GM23338 (cell line): ENCODE results near the gene PTH1R. TPM values are rescaled to one million over a fixed set of nuclear protein-coding genes. Genes with fewer than 3 reads are reported as not detected.

Experiments used
- ATAC-seq: fragments of 200-7000 bp; cut with Tn5 transposase; 3 replicates; pipeline ENCODE4 v1.9.1; 2020
- DNase-seq: peaks from one replicate; pipeline ENCODE4 v3.0.0-alpha.2; 2015; ENCODE audit warnings: low spot score
- H2AFZ ChIP-seq: fragments of 200-600 bp; sonication (generic); 2 replicates; pipeline ENCODE4 v1.8.0; 2016; ENCODE audit warnings: antibody characterized with exemption, mild to moderate bottlenecking, moderate library complexity
- H3F3A ChIP-seq: fragments of 200-600 bp; sonication (generic); replicated peaks from 2 replicates; pipeline ENCODE4 v1.8.0; 2017; ENCODE audit warnings: antibody characterized with exemption, mixed run types, low read depth
- H3K27ac ChIP-seq: fragments of 200-600 bp; sonication (generic); 2 replicates; pipeline ENCODE4 v1.6.1; 2016; ENCODE audit warnings: low read depth
- H3K27me3 ChIP-seq: fragments of 200-600 bp; sonication (generic); 2 replicates; pipeline ENCODE4 v1.8.0; 2016; ENCODE audit warnings: mild to moderate bottlenecking, mixed run types, moderate library complexity; ENCODE audit not compliant: insufficient read depth
- H3K36me3 ChIP-seq: fragments of 200-600 bp; sonication (generic); 2 replicates; pipeline ENCODE4 v1.8.0; 2016; ENCODE audit warnings: mild to moderate bottlenecking; ENCODE audit not compliant: insufficient read depth
- H3K4me1 ChIP-seq: fragments of 200-600 bp; sonication (generic); 2 replicates; pipeline ENCODE4 v1.8.0; 2016; ENCODE audit warnings: mild to moderate bottlenecking, moderate library complexity; ENCODE audit not compliant: insufficient read depth
- H3K4me2 ChIP-seq: fragments of 200-600 bp; sonication (generic); 2 replicates; pipeline ENCODE4 v1.7.1; 2017; ENCODE audit warnings: mixed run types
- H3K4me3 ChIP-seq: fragments of 200-600 bp; sonication (generic); 2 replicates; pipeline ENCODE4 v1.6.1; 2016; ENCODE audit warnings: mixed run types
- H3K79me2 ChIP-seq: fragments of 200-600 bp; sonication (generic); replicated peaks from 2 replicates; pipeline ENCODE4 v1.8.0; 2017; ENCODE audit warnings: mild to moderate bottlenecking; ENCODE audit not compliant: insufficient read depth
- H3K9me2 ChIP-seq: fragments of 200-600 bp; sonication (generic); 2 replicates; pipeline ENCODE4 v1.8.0; 2017; ENCODE audit not compliant: insufficient read depth
- H4K20me1 ChIP-seq: fragments of 200-600 bp; sonication (generic); replicated peaks from 2 replicates; pipeline ENCODE4 v1.8.0; 2017; ENCODE audit warnings: mild to moderate bottlenecking; ENCODE audit not compliant: insufficient read depth
- H3K27ac Mint-ChIP-seq: 2 replicates; pipeline ENCODE4 v1.8.0; 2020; ENCODE audit warnings: inconsistent platforms, mild to moderate bottlenecking, moderate library complexity, mixed read lengths
- H3K27me3 Mint-ChIP-seq: 3 replicates; pipeline ENCODE4 v1.8.0; 2022; ENCODE audit warnings: low read depth, mild to moderate bottlenecking, moderate library complexity, mixed read lengths, inconsistent platforms; ENCODE audit not compliant: insufficient read depth, poor library complexity
- H3K36me3 Mint-ChIP-seq: 3 replicates; pipeline ENCODE4 v1.8.0; 2021; ENCODE audit warnings: low read depth, mild to moderate bottlenecking, inconsistent platforms, moderate library complexity, mixed read lengths
- H3K4me1 Mint-ChIP-seq: 3 replicates; pipeline ENCODE4 v1.8.0; 2020; ENCODE audit warnings: mild to moderate bottlenecking, inconsistent platforms, mixed read lengths
- H3K4me3 Mint-ChIP-seq: 3 replicates; pipeline ENCODE4 v1.8.0; 2021; ENCODE audit warnings: moderate library complexity, mild to moderate bottlenecking, inconsistent platforms, mixed read lengths
- H3K9me3 Mint-ChIP-seq: 3 replicates; pipeline ENCODE4 v1.8.0; 2020; ENCODE audit warnings: moderate library complexity, mild to moderate bottlenecking, inconsistent platforms, mixed read lengths
- CREB1 ChIP-seq: fragments of 250-450 bp; sonication (Bioruptor Pico); IDR thresholded peaks from 2 replicates; pipeline ENCODE4 v1.5.0; 2020; ENCODE audit warnings: low read depth, mild to moderate bottlenecking, moderate library complexity
- ETS1 ChIP-seq: IDR thresholded peaks from 2 replicates; pipeline ENCODE4 v1.6.1; 2016; ENCODE audit warnings: antibody characterized with exemption
- EZH2phosphoT487 ChIP-seq: fragments of 200-600 bp; sonication (generic); IDR thresholded peaks from one replicate; pipeline ENCODE4 v1.8.1; 2018; ENCODE audit warnings: antibody characterized with exemption; ENCODE audit not compliant: unreplicated experiment
- JUNB ChIP-seq: IDR thresholded peaks from one replicate; pipeline ENCODE4 v1.6.1; 2016; ENCODE audit warnings: antibody characterized with exemption; ENCODE audit not compliant: unreplicated experiment
- NANOG ChIP-seq: IDR thresholded peaks from 2 replicates; pipeline ENCODE4 v1.6.1; 2016; ENCODE audit warnings: antibody characterized with exemption, borderline replicate concordance
- POLR2AphosphoS5 ChIP-seq: IDR thresholded peaks from 2 replicates; pipeline ENCODE4 v1.6.1; 2016; ENCODE audit warnings: antibody characterized with exemption, low read depth
- ZNF331 ChIP-seq: fragments of 250-450 bp; sonication (Bioruptor Pico); IDR thresholded peaks from 2 replicates; pipeline ENCODE4 v1.5.0; 2020; ENCODE audit warnings: low read depth, mild to moderate bottlenecking, moderate library complexity
- ZNF462 ChIP-seq: fragments of 250-450 bp; sonication (Bioruptor Pico); IDR thresholded peaks from 2 replicates; pipeline ENCODE4 v1.5.0; 2020; ENCODE audit warnings: mild to moderate bottlenecking, moderate library complexity
- polyA plus RNA-seq: library from polyadenylated mRNA; unstranded; fragments of >200 nt; fragmentation: Nextera tagmentation; extraction: Ambion mirVana; gene quantifications from 2 replicates; pipeline ENCODE4 v1.2.1, GENCODE V29; 2016
- total RNA-seq: library from RNA; depleted of rRNA; stranded (reverse); fragments of >200 nt; shearing (Covaris generic); gene quantifications from 2 replicates; pipeline ENCODE4 v1.2.3, GENCODE V29; 2014

PTH1R gene
- total and polyA plus RNA-seq, 2 experiments from 2014 or later: 1.3 to 1.9 TPM

GRCh38 chr3:46893763-46894162 is 16.2 kb downstream of the PTH1R start (continued):
- TF ChIP-seq ZNF462 (no peak), ZNF331 (CRISPR knock-in tag) (no peak), ETS1 (no peak)

GRCh38 chr3:46894256-46894655 is 16.7 kb downstream of the PTH1R start:
- Mint-ChIP-seq H3K27ac (no peak overlapping the region), H3K36me3 (no peaks in the 10 kb centered on the region), H3K27me3 (peaks cover 67% of the 10 kb centered on the region), H3K4me3 (no peak overlapping the region), H3K4me1 (peaks cover 11% of the 10 kb centered on the region; the same call in 2 of the 3 replicates), H3K9me3 (no peaks in the 10 kb centered on the region)
- DNase-seq (no peak), ATAC-seq (no peak)
- peaks cover 5% of the 10 kb centered on the region for H3K4me1 ChIP-seq
- peaks cover 65% of the 10 kb centered on the region for H3K27me3 ChIP-seq
- no peak overlapping the region for H2AFZ ChIP-seq
- no peak overlapping the region for H3K4me3 ChIP-seq
- H3K79me2 ChIP-seq: no peaks in the 10 kb centered on the region
- no peaks in the 10 kb centered on the region for H3K9me2 ChIP-seq
- H3K36me3 ChIP-seq: no peaks in the 10 kb centered on the region
- no peaks in the 10 kb centered on the region for H3F3A ChIP-seq
- 0 out of 2 replicates have a peak, but pooled peaks cover 2% of the 10 kb centered on the region for H4K20me1 ChIP-seq
- H3K4me2 ChIP-seq: no peak overlapping the region
- H3K27ac ChIP-seq: no peak overlapping the region
- TF ChIP-seq EZH2phosphoT487 (no peak), ZNF462 (no peak), ZNF331 (CRISPR knock-in tag) (no peak), CREB1 (CRISPR knock-in tag) (no peak), NANOG (no peak), JUNB (no peak), POLR2AphosphoS5 (no peak)
